GM12878 (cell line): Measurements from ENCODE around the gene ACSF3.

Source experiments
- CEBPB ChIP-seq, 2 experiments: fragments of 150-350 bp in 1 of 2; IDR thresholded peaks; 2 replicates each; pipeline ENCODE4 v1.6.1; 2012 to 2014; ENCODE audit warnings: low read depth in 2 of 2, low read length in 2 of 2, borderline replicate concordance in 1 of 2, inconsistent platforms in 1 of 2
- GABPA ChIP-seq: IDR thresholded peaks from 2 replicates; pipeline ENCODE4 v1.6.1; 2014; ENCODE audit warnings: antibody characterized with exemption, low read depth, mild to moderate bottlenecking, inconsistent platforms
- TF ChIP-seq, protein P1 (sequence below): IDR thresholded peaks from 2 replicates; pipeline ENCODE4 v1.6.1; 2012; ENCODE audit warnings: low read depth, low read length, improper control_type of control experiment

DNA sequence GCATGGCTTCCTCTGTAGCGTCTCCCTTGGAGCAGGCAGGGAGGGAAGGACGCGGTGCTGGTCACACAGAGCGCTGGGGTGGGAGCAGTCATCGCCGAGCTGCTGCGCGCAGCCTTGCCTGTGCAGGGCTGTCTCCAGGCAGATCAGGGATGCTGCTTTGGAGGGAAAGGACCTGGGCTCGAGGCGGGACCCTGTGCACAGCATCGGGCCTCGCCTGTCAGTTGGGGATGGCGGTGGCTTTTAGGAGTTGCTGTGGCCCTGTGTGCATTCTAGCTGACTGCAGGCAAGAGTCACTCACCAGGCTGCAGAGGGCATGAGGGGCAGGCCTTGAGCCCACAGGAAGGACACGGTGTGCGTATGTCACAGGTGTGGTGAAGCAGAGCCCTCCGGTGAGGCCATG, 10.1 kb downstream of the ACSF3 start:
- no peak for TF ChIP-seq GABPA
- TF ChIP-seq, protein P1, sequence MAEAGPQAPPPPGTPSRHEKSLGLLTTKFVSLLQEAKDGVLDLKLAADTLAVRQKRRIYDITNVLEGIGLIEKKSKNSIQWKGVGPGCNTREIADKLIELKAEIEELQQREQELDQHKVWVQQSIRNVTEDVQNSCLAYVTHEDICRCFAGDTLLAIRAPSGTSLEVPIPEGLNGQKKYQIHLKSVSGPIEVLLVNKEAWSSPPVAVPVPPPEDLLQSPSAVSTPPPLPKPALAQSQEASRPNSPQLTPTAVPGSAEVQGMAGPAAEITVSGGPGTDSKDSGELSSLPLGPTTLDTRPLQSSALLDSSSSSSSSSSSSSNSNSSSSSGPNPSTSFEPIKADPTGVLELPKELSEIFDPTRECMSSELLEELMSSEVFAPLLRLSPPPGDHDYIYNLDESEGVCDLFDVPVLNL, result no peak
- no peak for TF ChIP-seq CEBPB (IDR thresholded peaks at IDR 0.05; ENCODE audit: borderline replicate concordance in 1 of 2, low read depth in 2 of 2, low read length in 2 of 2)
